Stimulated activated CD4-positive, alpha-beta T cell treated with anti-CD3 and anti-CD28 coated beads, Interleukin-1b, Interleukin-23, amount 100 ng/mL, for 48 hours (primary cell): ENCODE results near the gene GSTK1.

Experiments
- DNase-seq: peaks from one replicate; pipeline ENCODE4 v3.0.0-alpha.2; 2020

GSTK1 gene

DNA sequence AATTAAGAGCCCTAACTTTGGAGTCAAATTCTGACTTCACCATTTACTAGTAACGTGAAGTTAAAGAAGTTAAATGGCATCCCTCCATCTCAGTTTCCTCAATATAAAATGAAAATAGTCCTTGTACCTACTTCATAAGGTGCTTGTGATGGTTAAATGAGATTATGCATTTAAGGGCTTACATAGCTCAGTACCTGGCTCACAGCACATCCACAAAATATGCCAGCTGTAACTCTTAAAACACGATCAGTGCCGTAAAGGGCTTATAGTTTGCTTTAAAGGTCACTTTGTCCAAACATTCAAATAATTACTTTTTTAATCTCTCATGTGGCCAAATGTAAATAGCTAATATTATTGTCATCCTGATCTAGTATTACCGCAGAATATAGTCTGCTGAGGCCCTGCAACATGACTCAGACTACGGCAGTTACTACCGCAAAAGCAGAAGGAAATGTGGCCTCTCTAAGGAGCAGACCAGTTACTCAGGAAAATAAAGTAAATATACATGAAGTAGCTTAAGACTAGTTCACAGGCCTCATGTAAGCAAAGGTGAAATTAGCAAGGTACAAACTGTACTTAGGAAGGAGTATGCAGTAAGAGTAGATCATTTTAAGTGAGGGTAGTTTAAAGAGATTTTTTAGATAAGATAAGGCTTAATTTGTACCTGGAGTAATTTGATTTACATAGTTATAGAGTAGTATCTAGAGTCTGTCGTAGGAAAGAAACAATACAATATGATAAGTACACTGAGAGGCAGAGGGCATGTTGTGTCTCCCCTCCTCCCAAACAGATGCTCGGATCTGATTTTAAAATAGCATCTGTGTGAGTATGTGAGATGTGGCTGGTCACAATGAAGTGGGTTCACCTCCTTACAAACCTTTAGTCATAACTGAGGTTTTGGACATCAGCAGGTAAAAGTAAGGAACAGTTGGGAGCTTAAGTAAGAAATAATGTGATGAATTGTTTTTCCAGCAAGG, 38.0 kb downstream of the GSTK1 start:
- no peak for DNase-seq

DNA sequence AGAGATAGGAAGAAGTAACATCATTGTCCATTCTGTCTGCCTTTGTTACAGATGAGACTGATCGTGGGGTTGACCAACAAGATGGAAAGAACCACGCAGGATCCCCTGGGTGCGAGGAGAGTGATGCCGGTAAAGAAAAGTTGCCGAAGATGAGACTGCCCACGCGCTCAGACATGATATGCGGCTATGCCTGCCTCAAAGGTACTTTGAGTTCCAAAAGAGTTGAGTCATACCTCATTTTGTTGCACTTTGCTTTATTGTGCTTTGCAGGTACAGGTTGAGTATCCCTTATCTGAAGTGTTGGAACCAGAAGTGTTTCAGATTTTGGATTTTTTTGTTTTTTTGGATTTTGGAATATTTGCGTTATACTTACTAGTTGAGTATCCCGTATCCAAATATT, 40.5 kb downstream of the GSTK1 start:
- no peak for DNase-seq

DNA sequence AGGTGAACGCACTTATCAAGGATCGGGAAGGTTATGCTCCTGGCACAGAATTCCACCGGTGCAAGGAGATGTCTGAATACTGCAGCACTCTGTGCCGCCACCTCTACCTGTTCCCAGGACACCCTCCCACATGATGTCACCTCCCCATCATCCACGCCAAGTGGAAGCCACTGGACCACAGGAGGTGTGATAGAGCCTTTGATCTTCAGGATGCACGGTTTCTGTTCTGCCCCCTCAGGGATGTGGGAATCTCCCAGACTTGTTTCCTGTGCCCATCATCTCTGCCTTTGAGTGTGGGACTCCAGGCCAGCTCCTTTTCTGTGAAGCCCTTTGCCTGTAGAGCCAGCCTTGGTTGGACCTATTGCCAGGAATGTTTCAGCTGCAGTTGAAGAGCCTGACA, 41.7 kb downstream of the GSTK1 start:
- no peak for DNase-seq

DNA sequence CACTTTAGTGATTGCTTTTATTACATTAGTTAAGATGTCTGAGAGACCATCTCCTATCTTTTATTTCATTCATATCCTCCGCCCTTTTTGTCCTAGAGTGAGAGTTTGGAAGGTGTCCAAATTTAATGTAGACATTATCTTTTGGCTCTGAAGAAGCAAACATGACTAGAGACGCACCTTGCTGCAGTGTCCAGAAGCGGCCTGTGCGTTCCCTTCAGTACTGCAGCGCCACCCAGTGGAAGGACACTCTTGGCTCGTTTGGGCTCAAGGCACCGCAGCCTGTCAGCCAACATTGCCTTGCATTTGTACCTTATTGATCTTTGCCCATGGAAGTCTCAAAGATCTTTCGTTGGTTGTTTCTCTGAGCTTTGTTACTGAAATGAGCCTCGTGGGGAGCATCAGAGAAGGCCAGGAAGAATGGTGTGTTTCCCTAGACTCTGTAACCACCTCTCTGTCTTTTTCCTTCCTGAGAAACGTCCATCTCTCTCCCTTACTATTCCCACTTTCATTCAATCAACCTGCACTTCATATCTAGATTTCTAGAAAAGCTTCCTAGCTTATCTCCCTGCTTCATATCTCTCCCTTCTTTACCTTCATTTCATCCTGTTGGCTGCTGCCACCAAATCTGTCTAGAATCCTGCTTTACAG, 42.3 kb downstream of the GSTK1 start:
- peak; percentile 72 for DNase-seq

DNA sequence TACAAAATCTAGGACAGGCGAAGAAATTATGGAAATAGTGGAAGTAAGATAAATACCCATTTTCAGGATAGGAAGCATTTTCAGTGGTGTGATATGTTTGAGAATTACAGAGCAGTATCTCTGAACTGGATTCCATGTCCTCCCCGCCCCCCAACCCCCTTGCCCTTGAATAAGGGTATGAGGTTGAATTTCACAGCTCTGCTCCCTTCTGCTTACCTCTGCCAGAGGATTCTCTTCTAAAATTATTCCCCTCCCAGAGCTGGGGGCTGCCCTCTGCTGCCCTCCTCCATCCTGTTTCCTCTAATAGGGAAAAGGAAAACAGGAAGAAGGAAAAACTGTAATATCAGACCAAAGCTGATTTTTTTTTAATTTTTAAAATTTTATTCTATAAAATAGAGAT, 45.4 kb downstream of the GSTK1 start:
- DNase-seq: no peak

DNA sequence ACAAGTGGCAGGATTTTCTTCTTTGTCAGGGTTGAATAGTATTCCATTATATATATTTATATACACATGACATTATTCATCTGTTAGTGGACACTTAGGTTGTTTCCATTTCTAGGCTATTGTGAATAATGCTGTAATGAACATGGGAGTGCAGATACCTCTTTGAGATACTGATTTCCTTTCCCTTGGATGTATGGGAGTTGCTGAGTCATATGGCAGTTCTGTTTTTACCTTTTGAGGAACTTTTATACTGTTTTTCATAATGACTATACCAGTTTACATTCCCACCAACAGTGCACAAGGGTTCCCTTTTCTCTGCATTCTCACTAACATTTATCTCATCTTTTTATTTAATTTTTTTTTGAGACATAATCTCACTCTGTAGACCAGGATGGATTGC, 50.9 kb downstream of the GSTK1 start:
- no peak for DNase-seq

DNA sequence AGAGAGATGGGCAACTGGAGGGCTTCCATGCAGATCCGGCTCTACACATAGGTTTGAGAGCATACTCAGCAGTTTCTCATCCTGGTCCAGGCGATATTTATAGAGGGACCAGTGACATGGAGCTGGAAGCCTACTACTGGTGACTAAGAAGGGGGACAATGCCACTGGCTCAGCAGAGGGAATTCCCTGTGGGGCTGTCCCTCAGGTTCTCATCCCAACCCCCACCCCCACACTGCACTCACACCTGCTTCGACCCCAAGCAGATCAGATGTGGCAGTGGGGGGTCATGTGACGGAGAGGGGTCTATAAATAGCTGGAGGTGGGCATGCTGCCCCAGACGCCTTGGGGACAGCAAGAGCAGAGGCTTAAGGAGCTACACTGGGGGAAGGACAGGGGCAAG, 52.5 kb downstream of the GSTK1 start, which contains the start of gene CLCN1:
CLCN1 (plus strand) TSS at position 336 of the 400 bp plus-strand sequence. CDS start 102 bp downstream, outside the sequence.
- DNase-seq: no peak

DNA sequence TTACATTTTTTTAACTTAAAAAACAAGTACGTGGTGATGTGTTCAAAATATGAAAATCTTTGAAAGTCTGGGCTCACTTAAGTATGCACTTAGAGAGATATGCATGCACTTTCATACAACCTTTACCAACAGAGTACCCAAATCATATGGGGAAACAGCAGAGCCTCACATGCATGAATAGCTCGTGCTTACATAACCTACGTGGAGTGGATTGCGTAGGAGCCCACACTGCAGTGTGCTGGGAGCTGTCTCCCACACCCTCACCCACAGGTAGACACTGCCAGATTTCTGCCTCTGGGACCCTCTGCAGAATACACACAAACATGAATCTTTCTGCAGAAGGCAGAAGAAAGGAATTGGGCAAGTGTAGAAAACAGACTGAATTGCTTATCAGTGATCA, 53.3 kb downstream of the GSTK1 start:
- no peak for DNase-seq

DNA sequence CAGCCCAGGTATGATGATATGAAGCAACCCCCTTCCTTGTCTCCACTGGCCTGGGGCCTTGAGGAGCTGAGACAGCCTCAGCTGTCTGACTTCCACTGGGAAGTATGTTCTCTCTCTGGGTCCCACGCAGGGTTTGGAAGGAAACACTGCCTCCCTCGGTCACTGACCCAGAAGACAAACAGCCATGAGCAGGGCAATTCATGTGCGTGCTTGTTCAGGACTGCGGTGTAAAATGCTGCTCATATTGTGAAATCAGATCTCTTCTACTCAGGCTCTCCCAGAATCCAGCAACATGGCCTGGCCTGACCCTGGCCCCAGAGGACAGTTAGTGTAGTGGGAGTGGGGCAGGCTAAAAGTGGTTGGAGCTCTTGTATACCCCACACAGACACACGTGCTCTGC, 55.4 kb downstream of the GSTK1 start:
- DNase-seq: no peak
